ENCODE measurements around the gene RTEL1. TPM values are rescaled to one million over a fixed set of nuclear protein-coding genes. Genes with fewer than 3 reads are reported as not detected.

RTEL1 gene
- total RNA-seq, 1 experiment from 2014 or later = 26.1 TPM

GRCh38 chr20:63733579-63734081 lies 75.5 kb downstream of the RTEL1 start:
- CTCF ChIA-PET = interaction anchor here (1.0 kb wide), 1 partner anchor 196 kb away, joined by 3 read pairs; the partner anchor contains the start of gene PTK6
- Histone ChIP-seq H3K4me1 (ENCODE audit: control insufficient read depth, insufficient read depth, low read length) (peaks cover 28% of the 10 kb centered on the region), H3K9me3 (ENCODE audit: control insufficient read depth, insufficient read depth, low read depth, low read length) (no peaks in the 10 kb centered on the region), H3K27ac (ENCODE audit: low read length) (no peak overlapping the region), H3K27me3 (ENCODE audit: control insufficient read depth, insufficient read depth, low read length) (no peaks in the 10 kb centered on the region), H3K4me3 (ENCODE audit: low read depth in 2 of 2, low read length in 2 of 2) (no peak overlapping the region), H3K36me3 (ENCODE audit: control insufficient read depth, insufficient read depth, low read length) (0 out of 2 replicates have a peak, but pooled peaks cover 2% of the 10 kb centered on the region)
- POLR2A ChIA-PET = no interaction called here
- intact Hi-C loops (cut with micrococcal nuclease; ENCODE audit: unreplicated experiment) = no loop called here
- TF ChIP-seq SIN3A (IDR thresholded peaks at IDR 0.05; ENCODE audit: borderline replicate concordance, insufficient read depth, low read depth, low read length) = no peak
- no peak for TF ChIP-seq POLR2AphosphoS5 (IDR thresholded peaks at IDR 0.05; ENCODE audit: low read depth, low read length)
- TF ChIP-seq CTCF (IDR thresholded peaks at IDR 0.05) = no peak
- TF ChIP-seq REST (IDR thresholded peaks at IDR 0.05; ENCODE audit: insufficient read depth in 1 of 2, low read depth in 2 of 2, low read length in 1 of 2) = no peak
- no peak for TF ChIP-seq TCF7L2 (IDR thresholded peaks at IDR 0.05; ENCODE audit: low read depth, low read length)
- in situ Hi-C loops (cut with HindIII; ENCODE audit: low pct_unique_long_range_greater_than_20kb, low sequenced_read_pairs) = no loop called here
- no TSS peak for BruUV-seq (replicated peaks)
- no peak for ATAC-seq
- no peak for DNase-seq (ENCODE audit: low read depth, low spot score)

- no peak for ATAC-seq
- DNase-seq (ENCODE audit: low read depth, low spot score) = no peak
- H3K27me3 ChIP-seq (ENCODE audit: control insufficient read depth, insufficient read depth, low read length) = no peaks in the 10 kb centered on the region
- H3K36me3 ChIP-seq (ENCODE audit: control insufficient read depth, insufficient read depth, low read length) = 0 out of 2 replicates have a peak, but pooled peaks cover 2% of the 10 kb centered on the region
- CTCF ChIA-PET = interaction anchor here (1.0 kb wide), 1 partner anchor 197 kb away, joined by 3 read pairs; the partner anchor contains the start of gene PTK6
- intact Hi-C loops (cut with micrococcal nuclease; ENCODE audit: unreplicated experiment) = no loop called here
- POLR2A ChIA-PET = interaction anchor here (0.6 kb wide), 1 partner anchor 161 kb away, joined by 10 read pairs; no protein-coding TSS in a partner anchor
- in situ Hi-C loops (cut with HindIII; ENCODE audit: low pct_unique_long_range_greater_than_20kb, low sequenced_read_pairs) = no loop called here
- H3K4me3 ChIP-seq (ENCODE audit: low read depth in 2 of 2, low read length in 2 of 2) = no peak overlapping the region
- H3K27ac ChIP-seq (ENCODE audit: low read length) = no peak overlapping the region
- H3K4me1 ChIP-seq (ENCODE audit: control insufficient read depth, insufficient read depth, low read length) = peaks cover 32% of the 10 kb centered on the region
- no peaks in the 10 kb centered on the region for H3K9me3 ChIP-seq (ENCODE audit: control insufficient read depth, insufficient read depth, low read depth, low read length)
- TF ChIP-seq POLR2AphosphoS5 (IDR thresholded peaks at IDR 0.05; ENCODE audit: low read depth, low read length) (no peak), TCF7L2 (IDR thresholded peaks at IDR 0.05; ENCODE audit: low read depth, low read length) (no peak), REST (IDR thresholded peaks at IDR 0.05; ENCODE audit: insufficient read depth in 1 of 2, low read depth in 2 of 2, low read length in 1 of 2) (no peak), SIN3A (IDR thresholded peaks at IDR 0.05; ENCODE audit: borderline replicate concordance, insufficient read depth, low read depth, low read length) (no peak), CTCF (IDR thresholded peaks at IDR 0.05) (no peak)
- BruUV-seq (replicated peaks) = no TSS peak
These were observed 76.2 kb downstream of the RTEL1 start for GRCh38 chr20:63734111-63734945.

Data from Panc1 (cell line).